GM12878 (cell line): ENCODE results near the gene MYNN. TPM values are rescaled to one million over a fixed set of nuclear protein-coding genes. Genes with fewer than 3 reads are reported as not detected.

Experiments used
- ATAC-seq: fragments of 200-7000 bp; cut with Tn5 transposase; 3 replicates; pipeline ENCODE4 v1.9.1; 2020; ENCODE audit warnings: mild to moderate bottlenecking, moderate library complexity
- BruUV-seq: library from RNA; stranded (reverse); fragments of 400-500 nt; replicated peaks from 2 replicates; lab custom pipeline; 2021; lab: Mats Ljungman, UMichigan
- CTCF ChIA-PET: fragments of 300-600 bp; sonication (Branson Sonifier 250); formaldehyde crosslinking; extraction: SDS; loops from one replicate; lab custom pipeline; 2021; ENCODE audit warnings: inconsistent platforms; lab: Yijun Ruan, JAX
- POLR2A ChIA-PET: fragments of 350-600 bp; formaldehyde crosslinking; extraction: SDS; loops from one replicate; lab custom pipeline; 2021; ENCODE audit warnings: inconsistent platforms; lab: Charles Lee
- RAD21 ChIA-PET: fragments of 300-600 bp; sonication (Branson Sonifier 250); formaldehyde crosslinking; loops from one replicate; lab custom pipeline; 2023; ENCODE audit warnings: antibody characterized with exemption; ENCODE audit not compliant: unreplicated experiment; lab: Charles Lee
- SMC1A ChIA-PET: fragments of 300-600 bp; sonication (Branson Sonifier 250); formaldehyde crosslinking; loops from one replicate; lab custom pipeline; 2023; ENCODE audit not compliant: unreplicated experiment, uncharacterized antibody; lab: Charles Lee
- DNase-seq: peaks from one replicate; pipeline ENCODE4 v3.0.0-alpha.2; 2011; ENCODE audit warnings: low read depth, low spot score
- FAIRE-seq: peaks from 3 replicates; lab custom pipeline; 2011; peaks lifted over from hg19 to GRCh38; lab: Jason Lieb, UNC
- H2AFZ ChIP-seq: 2 replicates; pipeline ENCODE4 v1.6.0; 2011; ENCODE audit warnings: low read depth, low read length, control low read depth; ENCODE audit not compliant: control insufficient read depth
- H3K27ac ChIP-seq: 2 replicates; pipeline ENCODE4 v1.5.1; 2011; ENCODE audit warnings: control low read depth; ENCODE audit not compliant: control insufficient read depth, insufficient read depth
- H3K27me3 ChIP-seq, 2 experiments: replicated peaks in 1 of 2; 2 replicates each; pipeline versions ENCODE4 v1.6.0 to v1.6.1; 2011; ENCODE audit warnings: low read length in 1 of 2; ENCODE audit not compliant: control insufficient read depth in 2 of 2, insufficient read depth in 2 of 2
- H3K36me3 ChIP-seq, 2 experiments: 2 replicates each; pipeline ENCODE4 v1.5.1; 2011; ENCODE audit warnings: low read length in 1 of 2; ENCODE audit not compliant: control insufficient read depth in 2 of 2, insufficient read depth in 2 of 2
- H3K4me1 ChIP-seq: 2 replicates; pipeline ENCODE4 v1.6.1; 2011; ENCODE audit warnings: mild to moderate bottlenecking, low read length, moderate library complexity, mixed read lengths; ENCODE audit not compliant: control insufficient read depth, insufficient read depth
- H3K4me2 ChIP-seq: 2 replicates; pipeline ENCODE4 v1.6.0; 2011; ENCODE audit warnings: control low read depth; ENCODE audit not compliant: control insufficient read depth, insufficient read depth
- H3K4me3 ChIP-seq: fragments of 200-600 bp; sonication (generic); 2 replicates; pipeline ENCODE4 v1.5.1; 2016
- H3K79me2 ChIP-seq: 2 replicates; pipeline ENCODE4 v1.6.0; 2011; ENCODE audit warnings: low read length; ENCODE audit not compliant: control insufficient read depth, insufficient read depth
- H3K9ac ChIP-seq: 2 replicates; pipeline ENCODE4 v1.8.0; 2011; ENCODE audit warnings: low read length, control low read depth, mixed read lengths; ENCODE audit not compliant: control insufficient read depth, insufficient read depth
- H3K9me3 ChIP-seq: replicated peaks from 3 replicates; pipeline ENCODE4 v1.5.1; 2011; ENCODE audit warnings: mild to moderate bottlenecking, low read length; ENCODE audit not compliant: control insufficient read depth, insufficient read depth
- H4K20me1 ChIP-seq: 2 replicates; pipeline ENCODE4 v1.6.0; 2011; ENCODE audit not compliant: control insufficient read depth, insufficient read depth
- ATF7 ChIP-seq: fragments of 450-650 bp; IDR thresholded peaks from 2 replicates; pipeline ENCODE4 v1.6.1; 2016; ENCODE audit warnings: low read depth, mild to moderate bottlenecking
- CBX5 ChIP-seq: sonication (generic); IDR thresholded peaks from 2 replicates; pipeline ENCODE4 v1.6.1; 2016; ENCODE audit warnings: low read depth, moderate library complexity, mild to moderate bottlenecking, inconsistent platforms
- ETV6 ChIP-seq, 2 experiments: fragments of 450-650 bp in 1 of 2; IDR thresholded peaks in 1 of 2; conservative IDR thresholded peaks in 1 of 2; 2 replicates each; pipeline ENCODE4 v1.6.1; 2014; ENCODE audit warnings: antibody characterized with exemption in 1 of 2, borderline replicate concordance in 1 of 2, low read depth in 1 of 2, mild to moderate bottlenecking in 1 of 2, moderate library complexity in 1 of 2
- MLLT1 ChIP-seq: fragments of 450-650 bp; IDR thresholded peaks from 2 replicates; pipeline ENCODE4 v1.6.1; 2016; ENCODE audit warnings: mild to moderate bottlenecking
- NFIC ChIP-seq: IDR thresholded peaks from 2 replicates; pipeline ENCODE4 v1.6.1; 2012; ENCODE audit warnings: low read depth, mild to moderate bottlenecking, inconsistent platforms, low read length, moderate library complexity
- NKRF ChIP-seq: fragments of 450-650 bp; conservative IDR thresholded peaks from 2 replicates; pipeline ENCODE4 v1.6.1; 2017; ENCODE audit warnings: mild to moderate bottlenecking, moderate library complexity
- POU2F2 ChIP-seq: IDR thresholded peaks from 3 replicates; pipeline ENCODE4 v1.6.1; 2011; ENCODE audit warnings: low read depth, mild to moderate bottlenecking, low read length, borderline replicate concordance
- SIN3A ChIP-seq: IDR thresholded peaks from 2 replicates; pipeline ENCODE4 v1.6.1; 2012; ENCODE audit warnings: low read depth, low read length, improper control_type of control experiment
- SMARCA5 ChIP-seq: fragments of 450-650 bp; IDR thresholded peaks from 2 replicates; pipeline ENCODE4 v1.6.1; 2017; ENCODE audit warnings: mild to moderate bottlenecking
- TARDBP ChIP-seq: IDR thresholded peaks from 2 replicates; pipeline ENCODE4 v1.6.1; 2016; ENCODE audit warnings: borderline replicate concordance
- YBX1 ChIP-seq: fragments of 450-650 bp; IDR thresholded peaks from 2 replicates; pipeline ENCODE4 v1.6.1; 2016; ENCODE audit warnings: antibody characterized with exemption
- WGBS: methylation state at CpG from one replicate; pipeline ENCODE4 v1.1.6; 2016; ENCODE audit warnings: low lambda C conversion rate; ENCODE audit not compliant: insufficient replicate concordance, insufficient coverage; ENCODE audit errors: missing lambda C conversion rate; 5-methylcytosine and 5-hydroxymethylcytosine counted together
- in situ Hi-C: fragments of 300-500 bp; cut with MboI; formaldehyde crosslinking; loops from 9 replicates; pipeline ENCODE4 v1.14.3; 2018; ENCODE audit warnings: mixed read lengths
- intact Hi-C: fragments of 100-400 bp; cut with micrococcal nuclease; formaldehyde crosslinking; loops from one replicate; pipeline ENCODE4 v1.14.2; 2022; ENCODE audit not compliant: unreplicated experiment
- polyA plus RNA-seq, 11 experiments: library from polyadenylated mRNA; depleted of rRNA in 4 of 11; unstranded in 6 of 11; stranded (reverse) in 5 of 11; fragments of >200 nt; fragmentation: Nextera tagmentation in 4 of 11; fragmentation: Illumina TruSeq in 1 of 11; extraction: Ambion mirVana in 4 of 11; extraction: Trizol in 1 of 11; gene quantifications; 1 replicate in 1 of 11; 2 replicates in 10 of 11; pipeline versions ENCODE4 v1.2.1 to v1.2.3, GENCODE V29; 2011 to 2016; ENCODE audit warnings: inconsistent platforms in 2 of 11, missing spikeins in 2 of 11, low read depth in 1 of 11
- total RNA-seq, 4 experiments: library from RNA; depleted of rRNA in 3 of 4; stranded (reverse); fragments of >200 nt in 3 of 4; fragmentation: Illumina TruSeq in 1 of 4; extraction: Trizol in 1 of 4; gene quantifications; 2 replicates each; pipeline versions ENCODE4 v1.2.1 to v1.2.3, GENCODE V29; 2013 to 2021

The MYNN gene
- total and polyA plus RNA-seq, 10 of the 15 experiments (the other 5 are each of a cell fraction or from before 2014, with no cell fraction given): 8.8 to 20.5 (median 15.8) TPM

DNA sequence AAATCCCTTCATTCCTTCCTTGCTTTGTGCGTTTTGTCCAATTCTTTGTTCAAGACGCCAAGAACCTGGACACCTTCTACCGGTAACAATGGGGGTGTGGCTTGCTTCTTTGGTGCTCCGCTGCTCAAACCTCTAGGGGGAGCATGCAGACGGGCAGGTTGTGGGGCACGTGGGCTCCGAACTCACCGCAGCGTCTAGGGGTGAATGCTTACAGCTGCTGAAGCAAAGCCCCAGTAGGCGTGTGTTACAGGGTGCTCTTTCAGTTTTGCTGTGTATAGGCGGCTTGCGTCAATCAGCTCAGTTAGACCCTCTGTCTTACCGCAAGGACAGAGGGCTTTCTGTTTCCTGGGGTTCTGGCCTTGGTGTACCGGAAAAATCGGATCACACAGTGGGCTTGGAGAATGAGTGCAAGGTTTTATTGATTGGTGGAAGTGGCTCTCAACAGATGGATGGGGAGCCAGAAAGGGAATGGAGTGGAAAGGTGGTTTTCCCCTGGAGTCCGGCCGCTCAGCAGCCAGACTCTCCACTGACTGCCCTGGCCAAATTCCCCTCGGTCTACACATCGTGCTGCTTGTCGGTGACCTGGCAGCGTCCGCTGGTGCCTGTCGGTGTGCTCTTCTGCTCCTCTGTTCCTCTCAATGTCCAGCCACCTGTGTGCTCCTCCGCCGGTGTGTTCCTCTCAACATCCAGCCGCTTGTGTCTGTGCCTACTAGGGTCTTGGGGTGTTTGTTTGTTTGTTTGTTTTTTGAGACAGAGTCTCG lies 40.7 kb downstream of the MYNN start (continued):
- TF ChIP-seq NFIC (peak; percentile 56; the same call in 1 of the 2 replicates), ETV6 (conservative IDR thresholded peaks at IDR 0.05 in 1 of 2, IDR thresholded peaks at IDR 0.05 in 1 of 2; ENCODE audit: borderline replicate concordance in 1 of 2, low read depth in 1 of 2) (peak in 1 of 2 experiments; percentile 58; a peak in 1 of 4 replicates), POU2F2 (peak; percentile 57; the same call in 2 of the 3 replicates), YBX1 (no peak), SMARCA5 (no peak), ATF7 (peak; percentile 80)

- ChIA-PET CTCF (interaction anchor here (1.0 kb wide), 1 partner anchor 52 kb away, joined by 3 read pairs; no protein-coding TSS in a partner anchor), POLR2A (no interaction called here), RAD21 (interaction anchor here (2.1 kb wide), 1 partner anchor 43 kb away, joined by 10 read pairs; the partner anchor contains the start of gene MYNN), SMC1A (no interaction called here)
- ATAC-seq: no peak
- Histone ChIP-seq H2AFZ (no peak overlapping the region), H3K4me1 (peaks cover 12% of the 10 kb centered on the region), H4K20me1 (no peaks in the 10 kb centered on the region), H3K27ac (no peak overlapping the region), H3K9me3 (peaks cover 3% of the 10 kb centered on the region; the same call in 1 of the 3 replicates), H3K4me3 (no peak overlapping the region), H3K4me2 (no peak overlapping the region), H3K36me3 (no peaks in the 10 kb centered on the region), H3K9ac (no peak overlapping the region), H3K27me3 (no peaks in the 10 kb centered on the region), H3K79me2 (no peaks in the 10 kb centered on the region)
- 99% methylated on average over 4 of the region's 4 CpGs for WGBS
- in situ Hi-C loops: no loop called here
- intact Hi-C loops: no loop called here
- no peak for FAIRE-seq
- DNase-seq: no peak
- no peak for TF ChIP-seq MLLT1
- no peak for TF ChIP-seq NKRF
- TF ChIP-seq TARDBP: no peak
- TF ChIP-seq CBX5: peak; percentile 33; the same call in 1 of the 2 replicates
- TF ChIP-seq SIN3A: no peak
- BruUV-seq: no TSS peak
These were observed 42.5 kb downstream of the MYNN start for GRCh38 chr3:169815590-169816150.
